Activated T-cell treated with anti-CD3 and anti-CD28 coated beads, Interleukin-2, amount 50 U/mL, for 4 hours (primary cell): ENCODE measurements around the gene PABPC1L. TPM values are rescaled to one million over a fixed set of nuclear protein-coding genes. Genes with fewer than 3 reads are reported as not detected.

Source experiments
- ATAC-seq, 2 donors: fragments of 200-7000 bp; cut with Tn5 transposase; one replicate each; pipeline ENCODE4 v1.10.0; 2021
- DNase-seq: peaks from one replicate; pipeline ENCODE4 v3.0.0-alpha.2; 2020
- H3K27me3 Mint-ChIP-seq: one replicate; pipeline ENCODE4 v1.8.0; 2021; ENCODE audit warnings: low read depth, mixed read lengths
- H3K36me3 Mint-ChIP-seq: one replicate; pipeline ENCODE4 v1.8.0; 2022; ENCODE audit warnings: mixed read lengths; ENCODE audit not compliant: insufficient read depth
- H3K4me1 Mint-ChIP-seq: one replicate; pipeline ENCODE4 v1.8.0; 2021; ENCODE audit warnings: low read depth, mixed read lengths
- H3K4me3 Mint-ChIP-seq: one replicate; pipeline ENCODE4 v1.8.0; 2021; ENCODE audit warnings: mild to moderate bottlenecking, moderate library complexity, mixed read lengths
- H3K9me3 Mint-ChIP-seq: one replicate; pipeline ENCODE4 v1.8.0; 2021; ENCODE audit warnings: mixed read lengths
- total RNA-seq, 3 donors: library from RNA; stranded (reverse); gene quantifications; one replicate each; pipeline ENCODE4 v1.2.1, GENCODE V29; 2021

Gene PABPC1L
- total RNA-seq, 3 donors from 2014 or later = 46.2 to 63.0 (median 50.2) TPM

DNA sequence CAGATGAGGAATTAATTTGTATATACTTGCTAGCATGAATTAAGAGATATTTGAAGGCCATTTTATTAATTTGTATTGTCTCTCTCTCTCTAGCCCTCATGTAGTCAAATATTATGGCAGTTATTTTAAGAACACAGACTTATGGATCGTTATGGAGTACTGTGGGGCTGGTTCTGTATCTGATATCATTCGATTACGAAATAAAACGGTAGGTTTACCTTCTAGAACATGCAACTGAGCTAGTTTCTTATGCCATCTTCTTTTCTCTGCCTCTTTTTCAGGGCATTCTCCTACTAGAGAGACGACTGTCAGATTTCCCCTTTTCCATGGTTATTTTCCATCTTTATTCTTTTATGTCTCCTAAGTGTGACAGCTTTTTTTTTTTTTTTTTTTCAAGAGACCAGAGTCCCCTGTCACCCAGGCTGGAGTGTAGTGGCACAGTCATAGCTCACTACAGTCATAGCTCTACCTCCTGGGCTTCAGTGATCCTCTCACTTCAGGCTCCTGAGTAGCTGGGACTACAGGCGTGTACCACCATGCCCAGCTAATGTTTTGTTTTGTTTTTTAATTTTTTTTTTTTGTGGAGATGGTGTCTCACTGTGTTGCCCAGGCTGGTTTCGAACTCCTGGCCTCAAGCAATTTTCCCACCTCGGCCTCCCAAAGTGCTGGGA lies 72.0 kb downstream of the PABPC1L start:
- peaks cover 62% of the 10 kb centered on the region for H3K36me3 Mint-ChIP-seq
- peak; percentile 79 to 85 for ATAC-seq
- H3K27me3 Mint-ChIP-seq = no peaks in the 10 kb centered on the region
- H3K4me3 Mint-ChIP-seq = no peak overlapping the region
- H3K9me3 Mint-ChIP-seq = no peaks in the 10 kb centered on the region
- H3K4me1 Mint-ChIP-seq = peaks cover 82% of the 10 kb centered on the region
- DNase-seq = no peak

DNA sequence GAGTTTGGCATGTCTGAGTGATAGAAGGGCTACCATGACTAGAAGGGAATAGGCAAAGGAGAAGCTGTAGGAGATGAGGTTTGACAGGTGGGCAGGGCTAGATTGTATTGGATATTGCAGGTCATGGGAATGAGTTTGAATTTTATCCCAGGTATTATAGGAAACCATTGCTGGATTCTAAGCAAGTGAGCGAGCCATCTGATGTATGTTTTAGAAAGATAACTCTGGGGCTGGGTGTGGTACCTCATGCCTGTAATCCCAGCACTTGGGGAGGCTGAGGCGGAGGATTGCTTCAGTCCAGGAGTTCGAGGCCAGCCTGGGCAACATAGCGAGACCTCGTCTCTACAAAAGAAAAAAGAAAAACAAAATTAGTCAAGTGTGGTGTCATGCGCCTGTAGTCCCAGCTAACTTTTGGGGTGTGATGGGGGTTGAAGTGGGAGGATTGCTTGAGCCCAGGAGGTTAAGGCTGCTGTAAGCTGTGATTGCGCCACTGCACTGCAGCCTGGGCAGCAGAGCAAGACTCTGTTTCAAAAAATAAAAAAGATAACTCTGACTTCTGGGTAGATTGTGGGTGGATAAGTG lies 73.3 kb downstream of the PABPC1L start:
- Mint-ChIP-seq H3K4me3 (no peak overlapping the region), H3K36me3 (peaks cover 55% of the 10 kb centered on the region), H3K9me3 (no peaks in the 10 kb centered on the region), H3K27me3 (no peaks in the 10 kb centered on the region), H3K4me1 (peaks cover 75% of the 10 kb centered on the region)
- DNase-seq (no peak), ATAC-seq (no peak)

DNA sequence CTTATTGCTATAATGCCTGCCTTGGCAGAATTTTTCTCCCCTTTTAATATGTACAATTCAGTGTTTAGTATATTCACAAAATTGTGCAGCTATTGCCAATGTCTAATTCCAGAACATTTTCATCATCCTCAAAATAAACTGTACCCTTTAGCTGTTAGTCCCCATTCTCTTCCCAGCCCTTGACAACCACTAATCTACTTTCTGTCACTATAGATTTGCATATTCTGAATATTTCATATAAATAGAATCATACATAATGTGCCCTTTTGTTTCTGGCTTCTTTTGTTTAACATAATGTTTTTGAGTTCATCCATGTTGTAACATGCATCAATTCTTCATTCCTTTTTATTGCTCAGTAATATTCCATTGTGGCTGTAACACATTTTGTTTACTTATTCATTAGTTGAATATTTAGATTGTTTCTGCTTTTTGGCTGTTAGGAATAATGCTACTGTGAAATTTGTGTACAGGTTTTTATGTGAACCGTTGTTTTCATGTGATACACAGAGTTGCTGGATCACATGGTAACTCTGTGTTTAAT lies 78.8 kb downstream of the PABPC1L start:
- DNase-seq (no peak), ATAC-seq (no peak)
- H3K36me3 Mint-ChIP-seq = peaks cover 41% of the 10 kb centered on the region
- H3K9me3 Mint-ChIP-seq = no peaks in the 10 kb centered on the region
- no peak overlapping the region for H3K4me3 Mint-ChIP-seq
- H3K27me3 Mint-ChIP-seq = no peaks in the 10 kb centered on the region
- H3K4me1 Mint-ChIP-seq = peaks cover 71% of the 10 kb centered on the region

Other genes with a start within 250 kb of the PABPC1L start
- gene CCN5, start 194.7 kb upstream of the PABPC1L start, total RNA-seq = under 1 TPM in 1 of 3 donors, not detected in 2; 0.15 TPM
- gene KCNK15, start 164.2 kb upstream of the PABPC1L start, total RNA-seq = 1 to 10 TPM in 2 of 3 donors, under 1 TPM in 1; 0.96 to 1.6 (median 1.1) TPM
- under 1 TPM in 2 of 3 donors, not detected in 1; 0.03 to 0.15 TPM for gene RIMS4, start 99.5 kb upstream of the PABPC1L start, total RNA-seq
- 100 to 1,000 TPM; 278 to 293 (median 280) TPM for gene YWHAB, start 24.4 kb upstream of the PABPC1L start, total RNA-seq
- gene TOMM34, start 50.3 kb downstream of the PABPC1L start, total RNA-seq = 10 to 100 TPM; 70.8 to 76.6 (median 71.6) TPM
- 100 to 1,000 TPM; 134 to 157 (median 149) TPM for gene STK4, start 56.5 kb downstream of the PABPC1L start, total RNA-seq
- gene KCNS1, start 191.1 kb downstream of the PABPC1L start, total RNA-seq = under 1 TPM; 0.13 to 0.37 (median 0.16) TPM
- gene WFDC5, start 205.1 kb downstream of the PABPC1L start, total RNA-seq = not detected
- not detected for gene WFDC12, start 214.4 kb downstream of the PABPC1L start, total RNA-seq